ENCODE results near the gene ITGA11.
A peak's percentile ranks its signal among the peaks of the same experiment; 100 is the strongest.

ITGA11 gene

DNA sequence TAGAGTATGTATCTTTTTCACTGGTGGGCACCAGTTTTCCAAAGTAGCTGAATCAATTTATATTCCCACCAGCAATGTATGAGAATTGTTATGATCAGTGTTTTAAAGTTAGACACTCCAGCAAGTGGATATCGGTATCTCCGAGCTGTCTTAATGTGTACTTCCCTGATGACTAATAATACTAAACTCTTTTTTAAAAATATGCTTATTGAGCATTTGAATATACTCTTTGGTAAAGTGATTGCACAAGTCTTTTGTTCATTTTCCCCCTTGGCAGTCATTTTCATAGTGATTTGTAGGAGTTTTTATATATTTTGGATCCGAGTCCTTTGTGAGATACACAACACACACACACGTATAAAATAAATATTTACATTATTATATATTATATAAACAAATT is 166.9 kb downstream of the ITGA11 start:
- no peak for DNase-seq (ENCODE audit: low spot score)

DNA sequence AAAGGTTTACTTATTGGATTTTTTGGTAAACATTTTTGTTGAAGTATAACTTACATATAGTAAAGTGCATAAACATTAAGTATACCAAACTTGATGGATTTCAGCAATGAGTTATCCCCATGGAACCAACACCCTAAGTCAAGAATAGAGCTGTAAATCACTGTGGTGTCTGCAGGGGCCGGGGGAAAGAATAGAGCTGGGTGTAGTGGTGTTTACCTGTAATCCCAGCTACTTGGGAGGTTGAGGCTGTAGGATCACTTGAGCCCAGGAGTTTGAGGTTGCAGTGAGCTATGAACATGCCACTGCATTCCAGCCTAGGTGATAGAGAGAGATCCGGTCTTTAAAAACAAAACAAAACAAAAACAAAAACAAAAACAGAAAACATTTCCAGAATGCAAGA is 167.7 kb downstream of the ITGA11 start:
- no peak for DNase-seq (ENCODE audit: low spot score)

DNA sequence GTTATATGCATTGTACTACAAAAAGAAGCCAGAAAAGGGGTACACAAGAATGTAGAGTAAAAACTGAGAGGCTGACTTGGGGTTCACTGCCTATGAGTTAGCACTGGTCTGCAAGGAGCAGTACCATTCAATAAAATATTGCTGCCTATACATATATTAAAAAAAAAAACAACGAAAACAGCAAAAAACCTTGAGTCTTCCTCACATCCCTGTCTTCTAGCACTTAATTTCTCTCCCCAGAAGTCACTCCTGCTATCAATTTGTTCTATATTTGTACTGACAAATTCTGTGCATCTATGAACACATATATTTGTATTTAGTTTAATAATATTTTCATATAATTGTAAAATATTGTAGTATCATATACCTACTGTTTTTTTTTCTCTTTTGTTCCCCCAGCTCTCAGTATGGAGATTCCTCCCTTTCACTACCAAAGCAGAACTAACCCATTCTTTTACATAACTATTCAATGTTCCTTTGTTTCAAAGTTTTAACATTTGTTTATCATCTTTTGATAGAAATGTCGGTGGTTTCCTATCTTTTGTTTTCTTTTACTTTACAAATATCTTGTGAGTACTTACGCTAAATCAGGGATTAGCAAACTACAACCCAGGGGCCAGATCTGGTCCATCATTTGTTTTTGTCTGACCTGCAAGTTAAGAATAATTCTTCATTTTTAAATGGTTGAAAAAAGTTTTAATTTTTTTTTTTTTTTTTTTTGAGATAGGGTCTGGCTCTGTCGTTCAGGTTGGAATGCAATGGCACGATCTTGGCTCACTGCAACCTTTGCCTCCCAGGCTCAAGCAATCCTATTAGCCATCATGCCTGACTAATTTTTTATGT is 169.2 kb downstream of the ITGA11 start:
- no peak for DNase-seq (ENCODE audit: low spot score)

DNA sequence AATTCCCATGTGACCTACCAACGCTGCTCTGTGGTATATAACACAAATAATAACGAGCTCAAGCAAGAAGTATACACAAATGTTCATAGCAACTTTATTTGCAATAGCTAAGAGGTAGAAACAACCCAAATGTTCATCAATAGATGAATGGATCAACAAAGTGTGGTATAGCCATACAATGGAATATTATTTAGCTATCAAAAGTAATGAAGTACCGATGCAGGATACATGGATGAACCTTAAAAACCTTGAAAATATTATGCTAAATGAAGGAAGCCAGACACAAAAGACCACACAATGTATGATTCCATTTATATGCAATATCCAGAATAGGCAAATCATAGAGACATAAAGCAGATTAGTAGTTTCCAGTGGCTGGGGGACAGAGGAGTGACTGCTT is 170.0 kb downstream of the ITGA11 start:
- DNase-seq (ENCODE audit: low spot score): no peak

DNA sequence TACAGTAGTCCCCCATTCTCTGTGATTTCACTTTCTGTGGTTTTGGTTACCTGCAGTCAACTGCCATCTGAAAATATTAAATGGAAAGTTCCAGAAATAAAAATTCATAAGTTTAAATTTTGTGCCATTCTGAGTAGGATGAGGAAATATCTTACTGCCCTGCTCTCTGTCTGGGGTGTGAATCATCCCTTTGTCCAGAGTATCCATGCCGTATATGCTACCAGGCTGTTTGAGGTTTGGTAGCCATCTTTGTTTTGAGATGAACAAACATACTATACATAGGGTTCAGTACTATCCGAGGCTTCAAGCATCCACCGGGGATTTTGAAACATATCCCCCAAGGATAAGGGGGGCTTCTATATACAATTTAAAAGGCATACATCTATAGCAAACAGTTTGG is 170.7 kb downstream of the ITGA11 start:
- no peak for DNase-seq (ENCODE audit: low spot score)

DNA sequence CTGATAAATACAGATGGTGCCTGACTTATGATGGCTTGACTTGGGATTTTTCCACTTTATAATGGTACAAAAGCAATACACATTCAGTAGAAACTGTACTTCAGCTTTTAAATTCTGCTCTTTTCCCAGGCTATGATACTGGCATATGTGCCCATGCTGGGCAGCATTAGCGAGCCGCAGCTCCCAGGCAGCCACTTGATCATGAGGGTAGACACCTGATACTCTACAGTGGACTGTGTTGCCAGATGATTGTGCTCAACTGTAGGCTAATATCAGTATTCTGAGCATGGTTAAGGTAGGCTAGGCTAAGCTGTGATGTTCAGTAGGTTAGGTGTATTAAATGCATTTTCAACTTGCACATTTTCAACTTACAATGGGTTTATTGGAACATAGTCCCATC is 172.1 kb downstream of the ITGA11 start:
- DNase-seq (ENCODE audit: low spot score): no peak

DNA sequence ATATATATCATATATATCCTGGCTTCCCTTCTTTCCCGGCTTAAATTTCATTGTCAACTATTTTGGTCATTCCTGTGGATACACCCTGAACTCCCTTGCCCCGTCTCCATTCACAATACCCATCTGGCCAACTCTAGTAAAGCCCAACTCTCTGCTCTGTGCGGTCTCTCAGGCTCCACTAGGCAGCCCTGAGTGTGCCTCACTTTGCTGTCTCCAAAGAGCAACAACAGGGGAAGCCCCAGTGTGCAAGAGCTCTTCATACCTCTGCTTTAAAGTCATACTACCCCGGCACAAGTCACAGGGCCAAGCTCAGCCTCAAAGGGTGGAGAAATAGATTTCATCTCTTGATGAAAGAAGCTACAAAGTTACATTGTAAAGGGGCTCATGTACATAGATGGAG is 173.3 kb downstream of the ITGA11 start:
- no peak for DNase-seq (ENCODE audit: low spot score)

DNA sequence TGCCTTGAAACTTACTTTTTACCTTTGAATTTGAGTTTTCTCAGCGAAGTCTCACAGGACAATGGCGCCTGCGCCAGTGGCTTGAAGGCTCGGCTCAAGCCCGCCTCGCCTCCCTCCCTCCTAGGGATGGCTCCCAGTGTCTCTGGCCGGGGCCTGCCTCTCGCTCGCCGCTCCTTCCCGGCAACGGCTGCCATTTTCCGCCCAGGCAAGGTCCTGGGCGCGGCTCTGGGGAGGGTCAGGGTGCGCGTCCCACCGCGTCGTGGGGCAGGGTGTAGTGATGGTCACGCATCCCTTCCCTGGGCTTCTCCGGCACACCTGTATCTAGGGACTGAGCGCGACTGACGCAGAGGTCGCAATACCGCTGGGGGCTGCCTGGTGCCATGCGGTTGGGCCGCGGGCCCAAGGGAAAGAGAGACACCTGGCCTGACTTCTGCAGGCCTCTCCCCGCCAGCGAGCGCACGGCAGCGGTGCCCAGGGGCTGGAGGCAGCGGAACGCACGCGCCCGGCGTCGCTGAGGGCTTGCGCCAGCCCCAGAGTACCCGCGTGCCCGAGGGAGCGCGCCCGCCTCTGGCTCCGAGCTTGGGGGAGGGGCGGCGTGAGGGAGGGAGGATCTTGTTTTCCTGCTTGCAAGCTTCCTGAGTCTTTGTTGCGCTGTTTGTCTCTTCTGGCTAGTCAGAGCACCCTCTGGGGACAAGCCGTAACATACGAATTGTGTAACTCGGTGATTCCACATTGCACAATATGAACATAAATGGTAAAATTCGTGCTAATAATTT is 175.1 kb downstream of the ITGA11 start:
- DNase-seq (ENCODE audit: low spot score): peak; percentile 75

DNA sequence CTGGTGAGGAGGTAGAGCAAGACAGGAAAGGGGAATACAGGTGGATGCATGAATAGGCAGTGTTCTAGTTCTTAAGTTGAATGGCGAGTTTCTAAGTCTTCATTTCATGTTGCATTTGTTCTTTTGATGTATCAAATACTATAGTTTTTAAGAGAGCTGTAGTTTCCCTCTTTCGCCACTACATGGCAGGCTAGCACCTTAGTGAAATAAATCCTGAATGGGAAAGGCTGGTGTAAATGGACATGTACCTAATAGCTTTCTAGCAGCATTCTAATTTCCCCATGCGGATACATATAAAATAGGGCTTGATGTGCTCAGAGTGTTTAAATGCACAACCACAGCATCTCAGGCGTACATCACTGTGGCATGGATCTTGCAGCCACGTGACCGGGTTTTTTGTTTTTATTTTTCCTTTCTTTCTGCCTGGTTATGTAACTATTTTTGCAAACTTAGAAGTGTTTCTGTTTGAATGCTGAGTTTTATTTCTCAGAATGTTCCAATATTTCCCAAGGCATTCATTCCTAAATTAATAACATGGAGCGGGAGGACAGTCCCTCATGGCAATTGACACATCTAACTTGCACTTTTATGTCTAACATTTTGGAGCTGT is 178.9 kb downstream of the ITGA11 start:
- DNase-seq (ENCODE audit: low spot score): peak; percentile 79

DNA sequence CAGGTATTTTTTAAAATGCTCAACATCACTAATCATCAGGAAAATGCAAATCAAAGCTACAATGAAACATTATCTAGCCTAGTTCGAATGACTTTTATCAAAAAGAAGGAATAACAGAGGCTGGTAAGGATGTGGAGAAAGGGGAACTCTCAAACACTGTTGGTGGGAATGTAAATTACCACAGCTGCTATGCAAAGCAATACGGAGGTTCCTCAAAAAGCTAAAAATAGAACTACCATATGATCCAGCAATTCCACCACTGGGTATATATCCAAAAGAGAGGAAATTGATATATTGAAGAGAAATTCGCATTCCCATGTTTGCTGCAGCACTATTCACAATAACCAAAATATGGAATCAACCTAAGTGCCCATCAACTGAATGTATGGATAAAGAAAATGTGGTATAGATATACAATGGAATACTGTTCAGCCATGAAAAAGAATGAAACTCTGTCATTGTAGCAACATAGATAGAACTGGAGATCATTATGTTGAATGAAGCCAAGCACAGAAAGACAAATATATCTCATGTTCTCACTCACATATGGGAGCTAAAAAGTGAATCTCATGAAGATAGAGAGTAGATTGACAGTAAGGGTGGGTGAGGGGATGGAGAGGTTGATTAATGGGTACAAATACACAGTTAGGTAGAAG is 182.8 kb downstream of the ITGA11 start:
- DNase-seq (ENCODE audit: low spot score): no peak
